ENCODE data around the gene HNRNPDL.

The HNRNPDL gene

GRCh38 chr4:82381661-82382296 lies 48.5 kb downstream of the HNRNPDL start:
- no peak for DNase-seq

- no peak for DNase-seq
Observed at GRCh38 chr4:82381235-82381634, 49.0 kb downstream of the HNRNPDL start.

- DNase-seq: no peak
Observed at GRCh38 chr4:82380831-82381230, 49.4 kb downstream of the HNRNPDL start.

- DNase-seq: no peak
Observed at GRCh38 chr4:82380344-82380743, 49.9 kb downstream of the HNRNPDL start.

- no peak for DNase-seq
Observed at GRCh38 chr4:82376109-82376508, 54.2 kb downstream of the HNRNPDL start.

- peak; percentile 83 to 99 for DNase-seq
Observed at GRCh38 chr4:82373816-82374625, 56.2 kb downstream of the HNRNPDL start, which contains the start of gene HNRNPD. Gene HNRNPD (minus strand): TSS chr4:82373991. CDS start chr4:82373678, 313 bp downstream.

- DNase-seq: peak in 1 of 2 donors; percentile 55
Observed at GRCh38 chr4:82373486-82373815, 56.8 kb downstream of the HNRNPDL start.

Measured in bone marrow (tissue), 2 donors.